ENCODE results near the gene NEK11.

DNA sequence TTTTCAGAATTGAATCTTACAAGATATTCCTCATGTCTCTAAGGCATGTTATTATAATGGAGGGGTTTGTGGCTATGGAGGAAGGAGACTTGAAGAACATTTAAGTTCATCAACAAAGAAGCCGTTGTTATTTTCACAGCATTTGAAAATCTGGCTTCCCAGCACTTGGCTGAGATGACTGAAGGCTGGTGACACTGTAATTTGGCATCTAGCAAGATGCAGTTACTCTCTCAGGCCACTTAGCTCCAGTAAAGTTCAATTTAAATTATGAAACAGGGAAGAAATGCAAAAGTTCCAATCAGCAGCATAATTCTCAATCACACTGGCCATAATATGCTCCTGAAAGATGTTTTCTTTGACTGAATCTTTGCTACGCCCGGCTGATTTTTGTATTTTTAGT, 215.5 kb downstream of the NEK11 start:
- TF ChIP-seq, protein P1, sequence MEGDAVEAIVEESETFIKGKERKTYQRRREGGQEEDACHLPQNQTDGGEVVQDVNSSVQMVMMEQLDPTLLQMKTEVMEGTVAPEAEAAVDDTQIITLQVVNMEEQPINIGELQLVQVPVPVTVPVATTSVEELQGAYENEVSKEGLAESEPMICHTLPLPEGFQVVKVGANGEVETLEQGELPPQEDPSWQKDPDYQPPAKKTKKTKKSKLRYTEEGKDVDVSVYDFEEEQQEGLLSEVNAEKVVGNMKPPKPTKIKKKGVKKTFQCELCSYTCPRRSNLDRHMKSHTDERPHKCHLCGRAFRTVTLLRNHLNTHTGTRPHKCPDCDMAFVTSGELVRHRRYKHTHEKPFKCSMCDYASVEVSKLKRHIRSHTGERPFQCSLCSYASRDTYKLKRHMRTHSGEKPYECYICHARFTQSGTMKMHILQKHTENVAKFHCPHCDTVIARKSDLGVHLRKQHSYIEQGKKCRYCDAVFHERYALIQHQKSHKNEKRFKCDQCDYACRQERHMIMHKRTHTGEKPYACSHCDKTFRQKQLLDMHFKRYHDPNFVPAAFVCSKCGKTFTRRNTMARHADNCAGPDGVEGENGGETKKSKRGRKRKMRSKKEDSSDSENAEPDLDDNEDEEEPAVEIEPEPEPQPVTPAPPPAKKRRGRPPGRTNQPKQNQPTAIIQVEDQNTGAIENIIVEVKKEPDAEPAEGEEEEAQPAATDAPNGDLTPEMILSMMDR (IDR thresholded peaks at IDR 0.05; ENCODE audit: borderline replicate concordance, extremely low read depth, low read length, poor library complexity, severe bottlenecking) = no peak
- TF ChIP-seq EZH2 (IDR thresholded peaks at IDR 0.05; ENCODE audit: borderline replicate concordance, low read depth, low read length, severe bottlenecking) = no peak

Data from DND-41 (cell line).